ENCODE results near the gene ST3GAL3. TPM values are rescaled to one million over a fixed set of nuclear protein-coding genes. Genes with fewer than 3 reads are reported as not detected.

ST3GAL3 gene
- total RNA-seq, 1 donor from 2014 or later: 18.3 TPM

GRCh38 chr1:43835082-43836021, 128.0 kb downstream of the ST3GAL3 start:
- DNase-seq (ENCODE audit: low read depth): no peak
- no peak for TF ChIP-seq CTCF (conservative IDR thresholded peaks at IDR 0.05; ENCODE audit: low read depth, low read length)
- no peak overlapping the region for H3K4me3 ChIP-seq (ENCODE audit: low read depth, low read length)

- no peak for DNase-seq (ENCODE audit: low read depth)
- no peak overlapping the region for H3K4me3 ChIP-seq (ENCODE audit: low read depth, low read length)
- no peak for TF ChIP-seq CTCF (conservative IDR thresholded peaks at IDR 0.05; ENCODE audit: low read depth, low read length)
These were observed 129.1 kb downstream of the ST3GAL3 start for GRCh38 chr1:43836267-43836951.

- no peak for TF ChIP-seq CTCF (conservative IDR thresholded peaks at IDR 0.05; ENCODE audit: low read depth, low read length)
- no peak overlapping the region for H3K4me3 ChIP-seq (ENCODE audit: low read depth, low read length)
- no peak for DNase-seq (ENCODE audit: low read depth)
These were observed 131.7 kb downstream of the ST3GAL3 start for GRCh38 chr1:43839056-43839455.

- no peak for DNase-seq (ENCODE audit: low read depth)
- no peak for TF ChIP-seq CTCF (conservative IDR thresholded peaks at IDR 0.05; ENCODE audit: low read depth, low read length)
- H3K4me3 ChIP-seq (ENCODE audit: low read depth, low read length): no peak overlapping the region
These were observed 134.2 kb downstream of the ST3GAL3 start for GRCh38 chr1:43841321-43842174.

- H3K4me3 ChIP-seq (ENCODE audit: low read depth, low read length): no peak overlapping the region
- DNase-seq (ENCODE audit: low read depth): no peak
These were observed 134.8 kb downstream of the ST3GAL3 start for GRCh38 chr1:43842175-43842498.

More at GRCh38 chr1:43842175-43842498, 134.8 kb downstream of the ST3GAL3 start:
- TF ChIP-seq CTCF (conservative IDR thresholded peaks at IDR 0.05; ENCODE audit: low read depth, low read length): no peak

Data from epithelial cell of proximal tubule (primary cell).